Gastroesophageal sphincter (tissue), 4 donors: ENCODE results near the gene DNM3. TPM values are rescaled to one million over a fixed set of nuclear protein-coding genes. Genes with fewer than 3 reads are reported as not detected.

Experiments used
- ATAC-seq: fragments of 150-250 bp; one replicate; pipeline ENCODE4 v1.9.1; 2016; ENCODE audit warnings: mild to moderate bottlenecking, moderate library complexity
- H3K27ac ChIP-seq, 4 donors: fragments of 200-600 bp; sonication (generic) in 3 of 4; 1 replicate in 3 of 4; 2 replicates in 1 of 4; pipeline ENCODE4 v1.5.1; 2016 to 2019
- H3K27me3 ChIP-seq: fragments of 200-600 bp; sonication (generic); one replicate; pipeline ENCODE4 v1.5.1; 2019
- H3K36me3 ChIP-seq, 2 donors: fragments of 200-600 bp; sonication (generic); one replicate each; pipeline ENCODE4 v1.5.1; 2019; ENCODE audit warnings: control low read depth in 1 of 2
- H3K4me1 ChIP-seq, 3 donors: fragments of 200-600 bp; sonication (generic); 1 replicate in 2 of 3; 2 replicates in 1 of 3; pipeline ENCODE4 v1.5.1; 2016 to 2019; ENCODE audit warnings: control low read depth in 2 of 3
- H3K4me3 ChIP-seq, 2 donors: fragments of 200-600 bp; sonication (generic); one replicate each; pipeline ENCODE4 v1.5.1; 2019; ENCODE audit warnings: mild to moderate bottlenecking in 1 of 2, moderate library complexity in 1 of 2
- H3K9me3 ChIP-seq, 3 donors: fragments of 200-600 bp; sonication (generic); one replicate each; pipeline ENCODE4 v1.5.1; 2017 to 2019; ENCODE audit warnings: control low read depth in 2 of 3
- EP300 ChIP-seq: sonication (generic); formaldehyde crosslinking; IDR thresholded peaks from one replicate; pipeline ENCODE4 v1.6.1; 2017; ENCODE audit warnings: antibody characterized with exemption, mild to moderate bottlenecking
- POLR2A ChIP-seq, 2 donors: fragments of 450-650 bp; IDR thresholded peaks; one replicate each; pipeline ENCODE4 v1.6.1; 2017; ENCODE audit warnings: antibody characterized with exemption in 2 of 2, mild to moderate bottlenecking in 2 of 2, moderate library complexity in 1 of 2
- POLR2AphosphoS5 ChIP-seq: sonication (generic); formaldehyde crosslinking; IDR thresholded peaks from one replicate; pipeline ENCODE4 v1.6.1; 2017; ENCODE audit warnings: antibody characterized with exemption
- WGBS, 2 donors: methylation state at CpG; one replicate each; pipeline ENCODE4 v1.1.5; 2018; ENCODE audit warnings: low coverage in 1 of 2; 5-methylcytosine and 5-hydroxymethylcytosine counted together
- total RNA-seq, 4 donors: library from RNA; depleted of rRNA; stranded (reverse); fragments of >200 nt; gene quantifications; one replicate each; pipeline ENCODE4 v1.1.0, GENCODE V29; 2016
- TF ChIP-seq, protein P1 (sequence below), 4 experiments: fragments of 200-600 bp in 2 of 4; fragments of 450-650 bp in 2 of 4; sonication (generic) in 1 of 4; IDR thresholded peaks; one replicate each; pipeline ENCODE4 v1.5.1; 2017 to 2019; ENCODE audit warnings: antibody characterized with exemption in 4 of 4, mild to moderate bottlenecking in 2 of 4, moderate library complexity in 2 of 4

Gene DNM3
- total RNA-seq, 4 donors from 2014 or later, result 1.9 to 5.0 (median 3.9) TPM

DNA sequence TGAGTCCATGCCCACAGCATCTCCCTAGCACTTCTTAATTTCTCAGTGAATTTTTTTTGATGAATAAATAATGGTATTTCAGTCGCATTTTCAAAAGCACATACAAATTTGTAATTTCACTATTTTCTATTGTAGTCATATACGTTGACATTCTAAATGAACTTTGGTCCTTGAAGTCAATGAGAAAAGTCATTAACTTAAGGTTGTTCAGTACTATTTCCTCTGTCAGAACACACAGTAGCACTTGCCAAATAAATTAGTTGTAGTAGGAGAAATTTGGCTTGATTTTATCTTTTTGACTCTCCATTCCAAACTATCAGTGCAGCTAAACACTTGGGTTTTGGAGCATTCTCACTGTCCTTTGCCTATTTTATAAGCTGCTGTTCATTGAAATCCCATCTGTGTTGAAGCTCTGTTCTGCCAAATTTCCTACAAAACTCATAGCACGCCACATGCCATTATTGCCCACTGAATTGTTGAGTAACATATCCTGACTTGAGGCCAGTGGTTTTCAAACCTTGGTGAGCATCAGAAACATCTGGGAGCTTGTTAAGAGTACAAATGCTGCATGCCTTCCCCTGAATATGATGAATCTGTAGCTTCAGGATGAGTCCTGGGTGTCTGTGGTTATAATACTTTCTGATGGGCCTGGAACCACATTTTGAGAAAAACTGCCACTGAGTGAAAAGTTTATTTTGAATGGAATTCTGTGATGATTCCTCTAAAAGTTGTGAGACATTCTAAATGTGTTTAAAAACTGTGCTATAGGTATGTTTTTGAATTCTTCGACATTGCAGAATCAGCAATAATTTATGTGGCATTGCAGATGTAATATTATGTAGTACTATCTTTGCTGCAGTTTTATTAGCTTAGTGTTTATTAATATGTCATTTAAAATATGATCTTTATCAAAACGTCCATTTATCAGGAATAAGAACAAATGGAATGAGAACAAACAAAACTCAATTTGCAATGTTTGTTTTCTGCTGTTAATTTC lies 78.9 kb downstream of the DNM3 start:
- ATAC-seq, result no peak

DNA sequence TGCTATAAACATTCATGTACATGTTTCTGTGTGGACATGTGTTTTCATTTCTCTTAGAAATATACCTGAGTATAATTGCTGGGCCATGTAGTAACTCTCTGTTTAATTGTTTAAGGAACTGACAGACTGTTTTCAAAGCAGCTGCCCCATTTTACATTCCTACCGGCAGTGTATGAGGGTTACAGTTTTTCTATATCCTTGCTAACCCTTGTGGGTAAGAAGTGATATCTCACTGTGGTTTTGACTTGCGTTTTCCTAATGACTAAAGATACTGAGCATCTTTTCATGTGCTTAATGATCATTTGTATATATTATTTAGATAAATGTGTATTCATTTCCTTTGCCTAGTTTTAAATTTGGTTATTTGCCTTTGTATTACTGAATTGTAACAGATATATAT lies 81.7 kb downstream of the DNM3 start:
- no peak for ATAC-seq
- Histone ChIP-seq H3K4me1 (no peaks in the 10 kb centered on the region), H3K27ac (no peak overlapping the region), H3K27me3 (no peaks in the 10 kb centered on the region), H3K9me3 (no peaks in the 10 kb centered on the region), H3K36me3 (no peaks in the 10 kb centered on the region), H3K4me3 (no peak overlapping the region)
- TF ChIP-seq EP300, result no peak
- TF ChIP-seq, protein P1, sequence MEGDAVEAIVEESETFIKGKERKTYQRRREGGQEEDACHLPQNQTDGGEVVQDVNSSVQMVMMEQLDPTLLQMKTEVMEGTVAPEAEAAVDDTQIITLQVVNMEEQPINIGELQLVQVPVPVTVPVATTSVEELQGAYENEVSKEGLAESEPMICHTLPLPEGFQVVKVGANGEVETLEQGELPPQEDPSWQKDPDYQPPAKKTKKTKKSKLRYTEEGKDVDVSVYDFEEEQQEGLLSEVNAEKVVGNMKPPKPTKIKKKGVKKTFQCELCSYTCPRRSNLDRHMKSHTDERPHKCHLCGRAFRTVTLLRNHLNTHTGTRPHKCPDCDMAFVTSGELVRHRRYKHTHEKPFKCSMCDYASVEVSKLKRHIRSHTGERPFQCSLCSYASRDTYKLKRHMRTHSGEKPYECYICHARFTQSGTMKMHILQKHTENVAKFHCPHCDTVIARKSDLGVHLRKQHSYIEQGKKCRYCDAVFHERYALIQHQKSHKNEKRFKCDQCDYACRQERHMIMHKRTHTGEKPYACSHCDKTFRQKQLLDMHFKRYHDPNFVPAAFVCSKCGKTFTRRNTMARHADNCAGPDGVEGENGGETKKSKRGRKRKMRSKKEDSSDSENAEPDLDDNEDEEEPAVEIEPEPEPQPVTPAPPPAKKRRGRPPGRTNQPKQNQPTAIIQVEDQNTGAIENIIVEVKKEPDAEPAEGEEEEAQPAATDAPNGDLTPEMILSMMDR (IDR thresholded peaks at IDR 0.05), result no peak
- TF ChIP-seq POLR2AphosphoS5, result no peak
- TF ChIP-seq POLR2A (IDR thresholded peaks at IDR 0.05), result no peak
- WGBS, 2 donors, result 54% methylated on average over 2 of the region's 2 CpGs

More for the DNA sequence above, 78.9 kb downstream of the DNM3 start:
- Histone ChIP-seq H3K27me3 (no peaks in the 10 kb centered on the region), H3K4me3 (no peak overlapping the region), H3K9me3 (no peaks in the 10 kb centered on the region), H3K27ac (no peak overlapping the region), H3K36me3 (no peaks in the 10 kb centered on the region), H3K4me1 (no peaks in the 10 kb centered on the region)
- TF ChIP-seq EP300 (no peak), POLR2A (IDR thresholded peaks at IDR 0.05) (no peak), POLR2AphosphoS5 (no peak)
- TF ChIP-seq, protein P1 (IDR thresholded peaks at IDR 0.05), result no peak
- 82% methylated on average over 5 of the region's 5 CpGs for WGBS, 2 donors

DNA sequence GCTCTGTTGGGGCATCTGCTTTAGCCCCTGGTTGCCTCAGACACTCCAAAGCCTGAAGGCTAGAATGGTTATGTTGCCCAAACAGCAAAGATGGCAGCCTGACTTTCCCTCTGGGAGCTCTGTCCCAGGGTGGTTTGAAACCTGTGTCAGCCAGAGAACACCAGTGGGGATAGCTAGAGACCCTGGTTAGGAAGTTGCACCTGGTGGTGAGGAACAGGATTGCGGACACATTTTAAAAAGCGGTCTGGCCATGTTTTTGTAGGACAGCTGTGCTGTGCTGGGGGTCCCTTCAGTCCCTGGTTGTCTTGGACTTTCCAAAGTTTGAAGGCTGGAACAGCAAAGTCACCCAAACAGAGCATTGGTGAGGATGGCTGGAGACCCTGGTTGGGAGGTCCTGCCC lies 87.8 kb downstream of the DNM3 start:
- Histone ChIP-seq H3K27ac (no peak overlapping the region), H3K4me1 (no peaks in the 10 kb centered on the region), H3K27me3 (no peaks in the 10 kb centered on the region), H3K36me3 (no peaks in the 10 kb centered on the region), H3K9me3 (no peaks in the 10 kb centered on the region), H3K4me3 (no peak overlapping the region)
- TF ChIP-seq, protein P1 (IDR thresholded peaks at IDR 0.05), result no peak
- TF ChIP-seq POLR2AphosphoS5, result no peak
- no peak for ATAC-seq
- 92 to 100% methylated on average over 1 to 2 of the region's 2 CpGs for WGBS, 2 donors

- Histone ChIP-seq H3K36me3 (no peaks in the 10 kb centered on the region), H3K27ac (no peak overlapping the region), H3K4me1 (no peaks in the 10 kb centered on the region)
Observed at GRCh38 chr1:171931752-171932151, 90.5 kb downstream of the DNM3 start.

More at GRCh38 chr1:171931752-171932151, 90.5 kb downstream of the DNM3 start:
- no peak for ATAC-seq
- TF ChIP-seq, protein P1 (IDR thresholded peaks at IDR 0.05), result no peak
- TF ChIP-seq EP300 (no peak), POLR2AphosphoS5 (no peak), POLR2A (IDR thresholded peaks at IDR 0.05) (no peak)
- Histone ChIP-seq H3K9me3 (no peaks in the 10 kb centered on the region), H3K27me3 (no peaks in the 10 kb centered on the region), H3K4me3 (no peak overlapping the region)
